Fibroblast of villous mesenchyme (primary cell): ENCODE data around the gene SLC3A2. TPM values are rescaled to one million over a fixed set of nuclear protein-coding genes. Genes with fewer than 3 reads are reported as not detected.
A peak's percentile ranks its signal among the peaks of the same experiment; 100 is the strongest.

Source experiments
- DNase-seq: peaks from one replicate; pipeline ENCODE4 v3.0.0-alpha.2; 2010; ENCODE audit warnings: low read depth
- H3K4me3 ChIP-seq: 2 replicates; pipeline ENCODE4 v1.5.1; 2011; ENCODE audit warnings: low read depth, mild to moderate bottlenecking, low read length
- total RNA-seq: library from RNA; depleted of rRNA; stranded (reverse); fragments of >200 nt; gene quantifications from 2 replicates; pipeline ENCODE4 v1.2.3, GENCODE V29; 2012
- TF ChIP-seq, protein P1 (sequence below): IDR thresholded peaks from 2 replicates; pipeline ENCODE4 v1.5.1; 2012; ENCODE audit warnings: low read depth, mild to moderate bottlenecking, low read length; ENCODE audit not compliant: insufficient read depth

The SLC3A2 gene
- total RNA-seq, 1 donor: 117 TPM

DNA sequence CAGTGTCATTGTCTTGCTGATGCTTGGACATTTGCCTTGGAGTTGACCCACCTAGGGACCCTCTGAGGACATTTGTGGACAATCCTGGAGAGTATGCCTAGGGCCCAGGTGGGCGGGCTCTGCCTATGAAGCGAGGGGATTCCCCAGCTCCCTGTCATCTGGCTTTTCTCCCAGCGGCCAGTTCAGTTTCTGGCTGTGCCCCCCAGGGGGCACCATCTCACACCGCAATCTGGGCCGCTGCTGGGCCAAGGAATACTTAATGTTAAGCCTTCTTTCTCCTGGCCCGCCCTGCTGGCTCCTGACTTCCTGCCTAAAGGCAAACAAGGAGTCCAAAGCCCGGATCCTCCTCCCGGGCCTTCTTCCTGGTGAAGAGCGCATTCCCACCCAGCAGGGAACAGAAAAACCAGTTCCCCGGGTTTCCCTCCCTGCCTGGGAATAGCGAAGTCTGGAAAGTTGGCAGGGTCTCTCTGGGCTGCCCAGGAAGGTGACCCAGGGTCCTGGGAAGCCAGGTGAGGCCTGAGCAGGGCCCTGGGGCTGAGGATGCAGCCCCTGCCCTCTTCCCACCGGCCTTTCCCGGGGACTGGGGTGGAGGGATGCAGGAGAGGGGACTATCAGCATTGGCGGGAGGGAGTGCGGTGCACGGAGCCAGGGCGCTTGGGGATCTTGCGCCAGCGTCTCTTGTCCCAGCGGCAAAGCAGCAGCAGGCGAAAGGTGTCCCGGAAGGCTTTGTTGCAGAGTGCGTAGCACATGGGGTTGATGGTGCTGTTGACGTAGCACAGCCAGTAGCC lies 28.6 kb downstream of the SLC3A2 start:
- DNase-seq: peak; percentile 70
- H3K4me3 ChIP-seq: no peak overlapping the region
- TF ChIP-seq, protein P1, sequence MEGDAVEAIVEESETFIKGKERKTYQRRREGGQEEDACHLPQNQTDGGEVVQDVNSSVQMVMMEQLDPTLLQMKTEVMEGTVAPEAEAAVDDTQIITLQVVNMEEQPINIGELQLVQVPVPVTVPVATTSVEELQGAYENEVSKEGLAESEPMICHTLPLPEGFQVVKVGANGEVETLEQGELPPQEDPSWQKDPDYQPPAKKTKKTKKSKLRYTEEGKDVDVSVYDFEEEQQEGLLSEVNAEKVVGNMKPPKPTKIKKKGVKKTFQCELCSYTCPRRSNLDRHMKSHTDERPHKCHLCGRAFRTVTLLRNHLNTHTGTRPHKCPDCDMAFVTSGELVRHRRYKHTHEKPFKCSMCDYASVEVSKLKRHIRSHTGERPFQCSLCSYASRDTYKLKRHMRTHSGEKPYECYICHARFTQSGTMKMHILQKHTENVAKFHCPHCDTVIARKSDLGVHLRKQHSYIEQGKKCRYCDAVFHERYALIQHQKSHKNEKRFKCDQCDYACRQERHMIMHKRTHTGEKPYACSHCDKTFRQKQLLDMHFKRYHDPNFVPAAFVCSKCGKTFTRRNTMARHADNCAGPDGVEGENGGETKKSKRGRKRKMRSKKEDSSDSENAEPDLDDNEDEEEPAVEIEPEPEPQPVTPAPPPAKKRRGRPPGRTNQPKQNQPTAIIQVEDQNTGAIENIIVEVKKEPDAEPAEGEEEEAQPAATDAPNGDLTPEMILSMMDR: peak; percentile 73

DNA sequence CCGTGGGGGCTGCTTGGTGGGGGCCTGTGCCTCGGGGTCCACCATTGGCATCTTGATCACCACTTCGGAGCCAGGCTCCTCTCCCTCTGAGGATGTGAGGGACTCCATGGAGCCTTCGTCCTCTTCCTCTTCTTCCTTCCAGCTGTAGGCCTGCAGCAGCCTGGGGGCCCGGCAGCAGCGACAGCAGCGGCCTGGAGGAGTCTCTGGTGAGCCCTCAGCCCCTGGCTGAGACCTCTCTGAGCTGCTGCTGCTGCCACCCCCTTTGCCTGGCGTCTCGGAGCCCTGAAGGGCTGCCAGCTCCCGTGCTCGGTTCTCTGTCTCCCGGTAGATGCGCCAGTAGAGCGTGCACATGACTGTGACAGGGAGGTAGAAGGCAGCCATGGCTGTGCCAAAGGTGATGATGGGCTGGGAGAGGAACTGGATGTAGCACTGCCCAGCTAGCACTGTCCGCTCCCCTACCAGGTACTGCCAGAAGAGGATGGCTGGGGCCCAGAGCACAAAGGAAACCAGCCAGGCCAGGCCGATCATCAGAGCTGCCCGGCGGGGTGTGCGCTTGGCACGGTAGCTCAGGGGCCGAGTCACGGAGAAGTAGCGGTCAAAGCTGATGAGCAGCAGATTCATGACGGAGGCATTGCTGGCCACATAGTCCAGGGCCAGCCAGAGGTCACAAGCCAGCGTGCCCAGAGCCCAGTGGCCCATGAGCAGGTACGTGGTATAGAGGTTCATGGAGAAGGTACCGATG lies 29.6 kb downstream of the SLC3A2 start:
- DNase-seq: no peak
- no peak overlapping the region for H3K4me3 ChIP-seq
- TF ChIP-seq, protein P1: no peak

DNA sequence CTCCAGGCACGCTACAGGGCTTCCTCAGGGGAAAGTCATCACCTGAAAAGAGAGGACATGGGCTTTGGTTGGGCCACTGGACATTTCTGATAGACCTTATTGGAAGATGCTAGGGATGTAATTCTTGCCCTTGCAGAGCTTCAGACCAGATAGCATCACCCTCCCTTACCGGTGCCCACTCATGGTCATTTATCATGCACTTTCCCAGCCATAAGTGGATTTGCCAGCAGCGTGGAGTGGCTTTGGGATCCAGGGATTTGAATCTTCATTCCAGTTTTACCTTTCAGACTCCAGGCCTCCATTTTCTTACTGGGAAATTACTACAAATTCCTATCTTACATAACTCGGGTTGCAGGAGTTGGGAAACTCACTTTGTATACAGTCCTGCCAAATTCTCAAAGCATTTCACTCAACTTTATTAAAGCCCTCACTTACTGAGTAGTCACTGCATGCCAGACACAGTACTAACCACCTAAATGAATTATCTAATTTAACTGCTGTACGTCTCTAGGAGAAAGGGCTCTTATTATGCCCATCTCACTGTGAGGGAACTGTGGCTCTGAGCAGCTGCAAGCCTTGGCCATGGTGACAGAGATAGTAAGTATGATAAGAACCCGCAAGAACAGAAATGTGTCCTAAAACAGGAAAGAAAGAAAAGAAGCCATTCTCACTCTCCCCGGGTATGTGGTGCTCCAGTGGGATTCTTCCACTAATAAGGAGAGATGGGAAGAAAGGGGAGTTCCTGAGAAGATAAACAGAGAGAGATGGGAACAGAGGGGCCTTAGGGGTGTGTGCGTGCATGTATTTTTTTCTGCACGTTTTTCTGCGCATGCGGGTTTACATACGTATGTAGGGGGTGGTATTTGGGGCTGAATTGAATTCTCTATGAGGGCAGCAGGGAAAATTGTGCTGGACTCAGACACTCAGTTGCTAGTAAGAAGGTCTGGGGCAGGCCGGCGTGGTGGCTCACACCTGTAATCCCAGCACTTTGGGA lies 30.7 kb downstream of the SLC3A2 start:
- no peak overlapping the region for H3K4me3 ChIP-seq
- TF ChIP-seq, protein P1: no peak
- DNase-seq: no peak

DNA sequence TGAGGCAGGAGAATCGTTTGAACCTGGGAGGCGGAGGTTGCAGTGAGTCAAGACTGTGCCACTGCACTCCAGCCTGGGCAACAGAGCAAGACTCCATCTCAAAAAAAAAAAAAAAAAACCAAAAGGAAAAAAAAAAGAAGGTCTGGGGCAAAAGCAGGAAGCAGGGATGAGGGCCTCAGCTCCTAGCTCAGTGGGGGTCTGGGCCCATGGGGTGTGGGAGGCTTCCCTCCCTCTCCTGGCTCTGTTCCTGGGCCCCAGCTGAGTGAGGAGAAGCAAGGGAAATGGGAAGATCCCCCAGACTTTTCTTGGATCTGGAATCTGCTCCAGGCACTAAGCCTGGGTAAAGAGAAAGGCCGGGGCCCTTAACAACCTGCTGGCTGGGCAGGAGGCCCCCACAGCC lies 31.6 kb downstream of the SLC3A2 start:
- TF ChIP-seq, protein P1: no peak
- no peak for DNase-seq
- no peak overlapping the region for H3K4me3 ChIP-seq

DNA sequence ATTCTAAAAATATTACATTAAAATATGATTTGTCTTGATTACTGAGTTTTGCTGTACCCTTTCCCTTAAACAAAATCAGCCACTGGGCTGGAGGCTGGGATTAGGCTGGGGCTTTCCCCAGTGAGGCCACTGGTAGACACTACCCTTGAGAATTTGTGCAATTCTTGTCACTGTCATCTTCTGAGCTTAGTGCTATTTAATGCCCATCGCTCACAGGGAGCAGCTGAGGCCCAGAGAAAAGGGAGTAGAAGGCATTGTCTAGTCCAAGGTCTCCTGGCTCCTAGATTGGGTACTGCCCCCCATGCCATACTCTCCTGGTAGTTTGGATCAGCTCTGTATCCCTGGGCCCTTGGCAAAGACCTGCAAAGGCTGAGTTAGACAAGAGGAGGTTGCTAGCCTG lies 33.7 kb downstream of the SLC3A2 start:
- H3K4me3 ChIP-seq: no peak overlapping the region
- TF ChIP-seq, protein P1: no peak
- DNase-seq: no peak

DNA sequence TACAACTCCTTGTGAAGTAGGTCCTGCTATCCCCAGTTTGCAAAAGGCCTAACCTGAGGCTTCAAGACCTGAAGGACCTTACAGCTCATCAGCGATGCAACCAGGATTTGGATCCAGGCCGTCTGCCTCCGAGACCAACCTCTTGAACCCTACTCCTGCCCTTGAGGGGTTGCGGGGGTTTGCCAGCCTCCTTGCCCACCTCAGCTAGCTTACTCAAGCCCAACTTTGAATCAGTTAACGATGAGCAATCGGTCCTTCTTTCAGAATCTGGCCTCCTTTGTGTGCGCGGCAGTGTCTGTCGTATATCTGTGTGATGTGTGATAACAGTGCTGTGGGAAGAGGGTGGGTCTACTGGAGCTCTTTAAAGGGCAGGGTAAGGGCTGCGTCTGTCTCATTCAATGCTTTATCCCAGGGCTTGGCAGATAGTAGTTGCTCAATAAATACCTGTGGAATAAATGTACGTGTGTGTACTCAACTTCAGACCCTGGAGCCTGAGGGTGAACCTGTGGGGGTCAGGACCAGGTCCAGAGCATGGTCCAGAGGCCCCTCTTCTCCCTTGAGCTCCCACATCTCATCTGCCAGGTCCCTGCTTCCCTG lies 37.3 kb downstream of the SLC3A2 start:
- no peak for DNase-seq
- no peak overlapping the region for H3K4me3 ChIP-seq
- TF ChIP-seq, protein P1: no peak
